HEK293 (cell line): ENCODE data around the gene CFL1.

Experiments used
- BCL11B ChIP-seq: fragments of 450-650 bp; formaldehyde crosslinking; IDR thresholded peaks from 2 replicates; pipeline ENCODE4 v1.5.1; 2016; ENCODE audit warnings: low read depth, missing biosample characterization, missing genetic modification characterization
- GLI4 ChIP-seq: fragments of 450-650 bp; formaldehyde crosslinking; IDR thresholded peaks from 2 replicates; pipeline ENCODE4 v1.5.1; 2016; ENCODE audit warnings: missing biosample characterization, missing genetic modification characterization
- KLF9 ChIP-seq: fragments of 450-650 bp; formaldehyde crosslinking; IDR thresholded peaks from 2 replicates; pipeline ENCODE4 v1.5.1; 2016; ENCODE audit warnings: missing biosample characterization, missing genetic modification characterization, low read depth
- SCRT1 ChIP-seq: fragments of 450-650 bp; formaldehyde crosslinking; IDR thresholded peaks from 2 replicates; pipeline ENCODE4 v1.5.1; 2016; ENCODE audit warnings: missing biosample characterization, missing genetic modification characterization, borderline replicate concordance
- WT1 ChIP-seq: fragments of 450-650 bp; formaldehyde crosslinking; IDR thresholded peaks from 2 replicates; pipeline ENCODE4 v1.5.1; 2016; ENCODE audit warnings: missing biosample characterization, missing genetic modification characterization
- YY2 ChIP-seq: fragments of 450-650 bp; formaldehyde crosslinking; IDR thresholded peaks from 2 replicates; pipeline ENCODE4 v1.5.1; 2016; ENCODE audit warnings: missing biosample characterization, missing genetic modification characterization
- ZBTB1 ChIP-seq: fragments of 450-650 bp; formaldehyde crosslinking; IDR thresholded peaks from 2 replicates; pipeline ENCODE4 v1.5.1; 2016; ENCODE audit warnings: missing biosample characterization, missing genetic modification characterization
- ZBTB11 ChIP-seq: fragments of 450-650 bp; formaldehyde crosslinking; conservative IDR thresholded peaks from 2 replicates; pipeline ENCODE4 v1.5.1; 2016; ENCODE audit warnings: low read depth, missing biosample characterization, missing genetic modification characterization
- ZNF121 ChIP-seq: fragments of 450-650 bp; formaldehyde crosslinking; IDR thresholded peaks from 2 replicates; pipeline ENCODE4 v1.5.1; 2016; ENCODE audit warnings: missing biosample characterization, missing genetic modification characterization
- ZNF140 ChIP-seq: fragments of 450-650 bp; formaldehyde crosslinking; IDR thresholded peaks from 2 replicates; pipeline ENCODE4 v1.5.1; 2016; ENCODE audit warnings: missing biosample characterization, missing genetic modification characterization
- ZNF148 ChIP-seq: fragments of 450-650 bp; formaldehyde crosslinking; IDR thresholded peaks from 2 replicates; pipeline ENCODE4 v1.5.0; 2017; ENCODE audit warnings: missing biosample characterization, missing genetic modification characterization, borderline replicate concordance
- ZNF18 ChIP-seq: fragments of 450-650 bp; formaldehyde crosslinking; IDR thresholded peaks from 2 replicates; pipeline ENCODE4 v1.5.1; 2016; ENCODE audit warnings: missing biosample characterization, missing genetic modification characterization
- ZNF211 ChIP-seq: fragments of 450-650 bp; formaldehyde crosslinking; IDR thresholded peaks from 2 replicates; pipeline ENCODE4 v1.5.1; 2016; ENCODE audit warnings: low read depth, missing biosample characterization, missing genetic modification characterization
- ZNF223 ChIP-seq: fragments of 450-650 bp; formaldehyde crosslinking; IDR thresholded peaks from 2 replicates; pipeline ENCODE4 v1.5.1; 2016; ENCODE audit warnings: missing biosample characterization, missing genetic modification characterization
- ZNF280D ChIP-seq: fragments of 450-650 bp; formaldehyde crosslinking; IDR thresholded peaks from 2 replicates; pipeline ENCODE4 v1.5.1; 2016; ENCODE audit warnings: missing biosample characterization, missing genetic modification characterization
- ZNF311 ChIP-seq: fragments of 450-650 bp; formaldehyde crosslinking; IDR thresholded peaks from 2 replicates; pipeline ENCODE4 v1.5.1; 2017; ENCODE audit warnings: missing biosample characterization, missing genetic modification characterization, borderline replicate concordance
- ZNF426 ChIP-seq: fragments of 450-650 bp; formaldehyde crosslinking; IDR thresholded peaks from 2 replicates; pipeline ENCODE4 v1.5.1; 2017; ENCODE audit warnings: missing biosample characterization, missing genetic modification characterization, mild to moderate bottlenecking, inconsistent platforms, moderate library complexity
- ZNF449 ChIP-seq: fragments of 450-650 bp; formaldehyde crosslinking; IDR thresholded peaks from 2 replicates; pipeline ENCODE4 v1.5.1; 2017; ENCODE audit warnings: missing biosample characterization, mild to moderate bottlenecking, missing genetic modification characterization, moderate library complexity
- ZNF48 ChIP-seq: fragments of 450-650 bp; formaldehyde crosslinking; IDR thresholded peaks from 2 replicates; pipeline ENCODE4 v1.5.1; 2016; ENCODE audit warnings: missing biosample characterization, missing genetic modification characterization
- ZNF514 ChIP-seq: fragments of 450-650 bp; formaldehyde crosslinking; IDR thresholded peaks from 2 replicates; pipeline ENCODE4 v1.5.1; 2016; ENCODE audit warnings: missing biosample characterization, missing genetic modification characterization
- ZNF521 ChIP-seq: fragments of 450-650 bp; formaldehyde crosslinking; IDR thresholded peaks from 2 replicates; pipeline ENCODE4 v1.5.1; 2017; ENCODE audit warnings: missing biosample characterization, mild to moderate bottlenecking, missing genetic modification characterization
- ZNF530 ChIP-seq: fragments of 450-650 bp; formaldehyde crosslinking; IDR thresholded peaks from 2 replicates; pipeline ENCODE4 v1.5.1; 2016; ENCODE audit warnings: low read depth, missing biosample characterization, missing genetic modification characterization
- ZNF555 ChIP-seq: fragments of 450-650 bp; formaldehyde crosslinking; conservative IDR thresholded peaks from 2 replicates; pipeline ENCODE4 v1.5.1; 2017; ENCODE audit warnings: missing biosample characterization, mild to moderate bottlenecking, missing genetic modification characterization, inconsistent platforms
- ZNF571 ChIP-seq: fragments of 450-650 bp; formaldehyde crosslinking; IDR thresholded peaks from 2 replicates; pipeline ENCODE4 v1.5.0; 2017; ENCODE audit warnings: missing biosample characterization, missing genetic modification characterization
- ZNF629 ChIP-seq: fragments of 450-650 bp; formaldehyde crosslinking; IDR thresholded peaks from 2 replicates; pipeline ENCODE4 v1.5.1; 2017; ENCODE audit warnings: missing biosample characterization, missing genetic modification characterization
- ZNF677 ChIP-seq: fragments of 450-650 bp; IDR thresholded peaks from 2 replicates; pipeline ENCODE4 v1.5.0; 2018; ENCODE audit warnings: missing biosample characterization, mild to moderate bottlenecking, missing genetic modification characterization, moderate library complexity
- ZSCAN4 ChIP-seq: fragments of 450-650 bp; formaldehyde crosslinking; IDR thresholded peaks from 2 replicates; pipeline ENCODE4 v1.5.1; 2017; ENCODE audit warnings: missing biosample characterization, missing genetic modification characterization

Gene CFL1

GRCh38 chr11:65900125-65900898, 42.3 kb upstream of the CFL1 start, which contains the start of gene FOSL1 (continued):
- TF ChIP-seq ZNF311 (no peak), GLI4 (tag by site-specific recombination) (no peak), ZNF514 (tag by site-specific recombination) (no peak), ZNF449 (no peak), ZNF426 (tag by site-specific recombination) (no peak), ZNF280D (tag by site-specific recombination) (no peak), ZNF223 (tag by site-specific recombination) (no peak), ZNF677 (tag by site-specific recombination) (no peak), ZNF140 (tag by site-specific recombination) (no peak), ZNF521 (tag by site-specific recombination) (no peak), ZBTB11 (tag by site-specific recombination) (no peak), ZNF18 (tag by site-specific recombination) (no peak), ZNF629 (tag by site-specific recombination) (peak; percentile 75), YY2 (tag by site-specific recombination) (no peak), WT1 (no peak), ZBTB1 (tag by site-specific recombination) (no peak), ZNF148 (no peak), BCL11B (tag by site-specific recombination) (no peak), ZNF48 (tag by site-specific recombination) (no peak), KLF9 (tag by site-specific recombination) (peak; percentile 80), ZNF555 (tag by site-specific recombination) (no peak), ZNF571 (tag by site-specific recombination) (no peak), ZNF530 (no peak), ZNF211 (tag by site-specific recombination) (no peak), ZNF121 (tag by site-specific recombination) (no peak), SCRT1 (tag by site-specific recombination) (no peak), ZSCAN4 (no peak)
